ENCODE data around the gene SF1. TPM values are rescaled to one million over a fixed set of nuclear protein-coding genes. Genes with fewer than 3 reads are reported as not detected.

Gene SF1
- total and polyA plus RNA-seq, 9 of the 15 experiments (the other 6 are each of a cell fraction or from before 2014, with no cell fraction given): 13.1 to 334 (median 111) TPM

DNA sequence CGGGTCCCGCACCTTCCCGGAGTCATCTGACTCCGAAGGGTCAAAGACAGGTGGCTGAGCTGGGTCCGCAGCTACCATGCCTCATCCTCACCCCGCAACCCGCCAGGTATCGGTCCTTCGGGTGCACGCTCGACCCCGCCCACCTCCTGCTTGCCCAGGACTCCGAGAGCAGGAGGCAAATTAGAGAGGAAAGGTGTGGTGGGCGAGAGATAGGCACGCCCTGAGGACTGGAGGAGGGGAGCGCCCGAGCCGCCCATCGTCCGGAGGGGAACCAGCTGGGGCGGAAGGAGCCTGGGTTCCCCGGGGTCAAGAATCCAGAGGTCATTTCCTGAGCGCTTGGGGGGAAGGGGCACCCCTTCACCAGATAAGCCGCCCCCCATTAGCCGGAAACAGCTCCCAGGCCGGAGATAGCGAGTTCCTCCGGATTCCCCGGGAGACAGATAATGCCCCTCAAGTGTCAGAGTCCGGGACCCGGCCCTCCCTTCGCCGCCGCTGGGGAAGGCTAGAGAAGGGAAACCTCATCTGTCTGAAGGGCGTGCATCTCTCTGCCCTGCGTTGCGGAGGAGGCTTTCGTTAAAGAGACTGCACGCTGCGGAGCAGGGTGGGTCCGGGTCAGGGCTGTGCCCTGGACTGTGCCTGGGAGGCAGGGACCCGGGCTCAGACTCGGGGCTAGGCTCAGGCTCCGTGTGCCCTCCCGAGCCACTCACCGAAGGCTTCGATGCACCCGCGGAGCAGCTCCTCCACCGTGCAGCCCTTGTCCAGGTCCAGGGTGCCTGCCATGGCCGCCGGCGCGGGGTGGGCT lies 36.1 kb downstream of the SF1 start (continued):
- TF ChIP-seq, protein P1, sequence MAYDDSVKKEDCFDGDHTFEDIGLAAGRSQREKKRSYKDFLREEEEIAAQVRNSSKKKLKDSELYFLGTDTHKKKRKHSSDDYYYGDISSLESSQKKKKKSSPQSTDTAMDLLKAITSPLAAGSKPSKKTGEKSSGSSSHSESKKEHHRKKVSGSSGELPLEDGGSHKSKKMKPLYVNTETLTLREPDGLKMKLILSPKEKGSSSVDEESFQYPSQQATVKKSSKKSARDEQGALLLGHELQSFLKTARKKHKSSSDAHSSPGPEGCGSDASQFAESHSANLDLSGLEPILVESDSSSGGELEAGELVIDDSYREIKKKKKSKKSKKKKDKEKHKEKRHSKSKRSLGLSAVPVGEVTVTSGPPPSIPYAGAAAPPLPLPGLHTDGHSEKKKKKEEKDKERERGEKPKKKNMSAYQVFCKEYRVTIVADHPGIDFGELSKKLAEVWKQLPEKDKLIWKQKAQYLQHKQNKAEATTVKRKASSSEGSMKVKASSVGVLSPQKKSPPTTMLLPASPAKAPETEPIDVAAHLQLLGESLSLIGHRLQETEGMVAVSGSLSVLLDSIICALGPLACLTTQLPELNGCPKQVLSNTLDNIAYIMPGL (CRISPR knock-in tag; IDR thresholded peaks at IDR 0.05): no peak
- TF ChIP-seq ZNF76 (CRISPR knock-in tag; IDR thresholded peaks at IDR 0.05; ENCODE audit: borderline replicate concordance): no peak
- no peak for TF ChIP-seq GABPB2 (CRISPR knock-in tag; conservative IDR thresholded peaks at IDR 0.05)
- no peak for TF ChIP-seq ZNF408 (CRISPR knock-in tag; IDR thresholded peaks at IDR 0.05; ENCODE audit: low read depth)
- TF ChIP-seq THRAP3 (IDR thresholded peaks at IDR 0.05; ENCODE audit: borderline replicate concordance): no peak
- TF ChIP-seq, protein P2, sequence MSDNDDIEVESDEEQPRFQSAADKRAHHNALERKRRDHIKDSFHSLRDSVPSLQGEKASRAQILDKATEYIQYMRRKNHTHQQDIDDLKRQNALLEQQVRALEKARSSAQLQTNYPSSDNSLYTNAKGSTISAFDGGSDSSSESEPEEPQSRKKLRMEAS (CRISPR knock-in tag; IDR thresholded peaks at IDR 0.05): peak; percentile 4; the same call in 1 of the 2 replicates
- TF ChIP-seq ZNF174 (CRISPR knock-in tag; IDR thresholded peaks at IDR 0.05): no peak
- no peak for TF ChIP-seq HDAC6 (IDR thresholded peaks at IDR 0.05; ENCODE audit: low read depth, low read length)
- no peak for TF ChIP-seq OTX1 (CRISPR knock-in tag; IDR thresholded peaks at IDR 0.05)
- no peak for TF ChIP-seq CHCHD3 (CRISPR knock-in tag; IDR thresholded peaks at IDR 0.05)
- TF ChIP-seq, protein P3, sequence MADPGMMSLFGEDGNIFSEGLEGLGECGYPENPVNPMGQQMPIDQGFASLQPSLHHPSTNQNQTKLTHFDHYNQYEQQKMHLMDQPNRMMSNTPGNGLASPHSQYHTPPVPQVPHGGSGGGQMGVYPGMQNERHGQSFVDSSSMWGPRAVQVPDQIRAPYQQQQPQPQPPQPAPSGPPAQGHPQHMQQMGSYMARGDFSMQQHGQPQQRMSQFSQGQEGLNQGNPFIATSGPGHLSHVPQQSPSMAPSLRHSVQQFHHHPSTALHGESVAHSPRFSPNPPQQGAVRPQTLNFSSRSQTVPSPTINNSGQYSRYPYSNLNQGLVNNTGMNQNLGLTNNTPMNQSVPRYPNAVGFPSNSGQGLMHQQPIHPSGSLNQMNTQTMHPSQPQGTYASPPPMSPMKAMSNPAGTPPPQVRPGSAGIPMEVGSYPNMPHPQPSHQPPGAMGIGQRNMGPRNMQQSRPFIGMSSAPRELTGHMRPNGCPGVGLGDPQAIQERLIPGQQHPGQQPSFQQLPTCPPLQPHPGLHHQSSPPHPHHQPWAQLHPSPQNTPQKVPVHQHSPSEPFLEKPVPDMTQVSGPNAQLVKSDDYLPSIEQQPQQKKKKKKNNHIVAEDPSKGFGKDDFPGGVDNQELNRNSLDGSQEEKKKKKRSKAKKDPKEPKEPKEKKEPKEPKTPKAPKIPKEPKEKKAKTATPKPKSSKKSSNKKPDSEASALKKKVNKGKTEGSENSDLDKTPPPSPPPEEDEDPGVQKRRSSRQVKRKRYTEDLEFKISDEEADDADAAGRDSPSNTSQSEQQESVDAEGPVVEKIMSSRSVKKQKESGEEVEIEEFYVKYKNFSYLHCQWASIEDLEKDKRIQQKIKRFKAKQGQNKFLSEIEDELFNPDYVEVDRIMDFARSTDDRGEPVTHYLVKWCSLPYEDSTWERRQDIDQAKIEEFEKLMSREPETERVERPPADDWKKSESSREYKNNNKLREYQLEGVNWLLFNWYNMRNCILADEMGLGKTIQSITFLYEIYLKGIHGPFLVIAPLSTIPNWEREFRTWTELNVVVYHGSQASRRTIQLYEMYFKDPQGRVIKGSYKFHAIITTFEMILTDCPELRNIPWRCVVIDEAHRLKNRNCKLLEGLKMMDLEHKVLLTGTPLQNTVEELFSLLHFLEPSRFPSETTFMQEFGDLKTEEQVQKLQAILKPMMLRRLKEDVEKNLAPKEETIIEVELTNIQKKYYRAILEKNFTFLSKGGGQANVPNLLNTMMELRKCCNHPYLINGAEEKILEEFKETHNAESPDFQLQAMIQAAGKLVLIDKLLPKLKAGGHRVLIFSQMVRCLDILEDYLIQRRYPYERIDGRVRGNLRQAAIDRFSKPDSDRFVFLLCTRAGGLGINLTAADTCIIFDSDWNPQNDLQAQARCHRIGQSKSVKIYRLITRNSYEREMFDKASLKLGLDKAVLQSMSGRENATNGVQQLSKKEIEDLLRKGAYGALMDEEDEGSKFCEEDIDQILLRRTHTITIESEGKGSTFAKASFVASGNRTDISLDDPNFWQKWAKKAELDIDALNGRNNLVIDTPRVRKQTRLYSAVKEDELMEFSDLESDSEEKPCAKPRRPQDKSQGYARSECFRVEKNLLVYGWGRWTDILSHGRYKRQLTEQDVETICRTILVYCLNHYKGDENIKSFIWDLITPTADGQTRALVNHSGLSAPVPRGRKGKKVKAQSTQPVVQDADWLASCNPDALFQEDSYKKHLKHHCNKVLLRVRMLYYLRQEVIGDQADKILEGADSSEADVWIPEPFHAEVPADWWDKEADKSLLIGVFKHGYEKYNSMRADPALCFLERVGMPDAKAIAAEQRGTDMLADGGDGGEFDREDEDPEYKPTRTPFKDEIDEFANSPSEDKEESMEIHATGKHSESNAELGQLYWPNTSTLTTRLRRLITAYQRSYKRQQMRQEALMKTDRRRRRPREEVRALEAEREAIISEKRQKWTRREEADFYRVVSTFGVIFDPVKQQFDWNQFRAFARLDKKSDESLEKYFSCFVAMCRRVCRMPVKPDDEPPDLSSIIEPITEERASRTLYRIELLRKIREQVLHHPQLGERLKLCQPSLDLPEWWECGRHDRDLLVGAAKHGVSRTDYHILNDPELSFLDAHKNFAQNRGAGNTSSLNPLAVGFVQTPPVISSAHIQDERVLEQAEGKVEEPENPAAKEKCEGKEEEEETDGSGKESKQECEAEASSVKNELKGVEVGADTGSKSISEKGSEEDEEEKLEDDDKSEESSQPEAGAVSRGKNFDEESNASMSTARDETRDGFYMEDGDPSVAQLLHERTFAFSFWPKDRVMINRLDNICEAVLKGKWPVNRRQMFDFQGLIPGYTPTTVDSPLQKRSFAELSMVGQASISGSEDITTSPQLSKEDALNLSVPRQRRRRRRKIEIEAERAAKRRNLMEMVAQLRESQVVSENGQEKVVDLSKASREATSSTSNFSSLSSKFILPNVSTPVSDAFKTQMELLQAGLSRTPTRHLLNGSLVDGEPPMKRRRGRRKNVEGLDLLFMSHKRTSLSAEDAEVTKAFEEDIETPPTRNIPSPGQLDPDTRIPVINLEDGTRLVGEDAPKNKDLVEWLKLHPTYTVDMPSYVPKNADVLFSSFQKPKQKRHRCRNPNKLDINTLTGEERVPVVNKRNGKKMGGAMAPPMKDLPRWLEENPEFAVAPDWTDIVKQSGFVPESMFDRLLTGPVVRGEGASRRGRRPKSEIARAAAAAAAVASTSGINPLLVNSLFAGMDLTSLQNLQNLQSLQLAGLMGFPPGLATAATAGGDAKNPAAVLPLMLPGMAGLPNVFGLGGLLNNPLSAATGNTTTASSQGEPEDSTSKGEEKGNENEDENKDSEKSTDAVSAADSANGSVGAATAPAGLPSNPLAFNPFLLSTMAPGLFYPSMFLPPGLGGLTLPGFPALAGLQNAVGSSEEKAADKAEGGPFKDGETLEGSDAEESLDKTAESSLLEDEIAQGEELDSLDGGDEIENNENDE (IDR thresholded peaks at IDR 0.05; ENCODE audit: low read depth, low read length): no peak
- TF ChIP-seq ZNF41 (CRISPR knock-in tag; conservative IDR thresholded peaks at IDR 0.05): no peak

All from K562 (cell line).